ENCODE results near the gene RNF112.
A peak's percentile ranks its signal among the peaks of the same experiment; 100 is the strongest.
"Not testable (repeated sequence)": the region's sequence is repeated elsewhere in the genome, so short reads cannot be mapped to it uniquely, and the experiment has no call there.

RNF112 gene

DNA sequence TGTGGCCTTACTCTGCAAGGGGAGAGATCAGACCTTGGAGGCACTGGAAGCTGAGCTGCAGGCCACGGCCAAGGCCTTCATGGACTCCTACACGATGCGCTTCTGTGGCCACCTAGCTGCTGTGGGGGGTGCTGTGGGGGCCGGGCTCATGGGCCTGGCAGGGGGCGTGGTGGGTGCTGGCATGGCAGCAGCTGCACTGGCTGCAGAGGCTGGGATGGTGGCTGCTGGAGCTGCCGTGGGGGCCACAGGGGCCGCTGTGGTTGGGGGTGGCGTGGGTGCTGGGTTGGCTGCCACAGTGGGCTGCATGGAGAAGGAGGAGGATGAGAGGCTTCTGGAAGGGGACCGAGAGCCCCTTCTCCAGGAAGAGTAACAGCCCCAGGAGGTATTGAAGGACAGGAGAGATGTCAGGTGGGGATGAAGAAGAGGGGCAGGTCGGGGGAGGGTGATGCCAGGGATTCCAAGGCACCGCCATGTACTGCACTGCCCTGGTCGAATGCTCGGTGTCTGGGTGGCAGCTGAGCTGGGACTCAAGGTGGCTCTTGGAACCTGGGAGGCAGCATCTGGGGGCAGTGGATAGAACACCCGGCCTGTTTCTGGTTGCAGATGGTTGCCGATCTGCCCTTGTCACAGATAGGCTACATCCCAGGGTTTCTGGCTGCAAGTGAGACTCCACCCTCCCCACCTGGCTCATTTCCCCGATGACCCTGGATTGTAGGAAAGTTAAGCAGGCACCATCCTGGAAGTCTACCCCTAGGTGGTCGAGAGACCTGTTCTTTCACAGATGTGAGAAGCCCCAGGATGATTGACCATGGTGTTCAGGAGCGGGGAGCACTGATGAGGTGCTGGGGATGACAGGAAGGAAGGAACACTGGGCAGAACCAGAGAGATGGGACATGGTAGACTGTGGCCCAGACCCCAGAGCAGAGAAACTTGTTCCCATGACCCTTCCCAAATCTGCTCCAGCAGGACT is 5.1 kb downstream of the RNF112 start:
- DNase-seq = no peak

DNA sequence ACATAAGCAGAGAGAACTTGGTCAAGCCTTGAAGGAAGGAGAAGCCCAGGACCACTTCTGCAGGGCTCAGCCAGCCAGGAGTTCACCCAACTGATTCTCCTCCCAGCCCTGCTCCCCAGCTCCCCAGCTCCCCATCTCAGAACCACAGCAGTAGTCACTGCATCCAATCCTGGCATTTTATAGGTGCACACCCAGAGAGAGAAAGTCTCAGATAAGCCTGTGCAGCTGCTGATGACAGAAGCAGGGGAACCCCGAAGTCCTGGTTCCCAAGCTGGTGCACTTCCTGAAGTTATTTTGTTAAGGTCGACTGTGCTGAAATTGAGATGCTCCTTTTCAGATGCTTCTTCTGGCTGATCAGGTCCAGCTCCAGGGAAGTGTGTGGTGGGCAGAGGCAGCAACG is 6.6 kb downstream of the RNF112 start:
- DNase-seq = no peak

DNA sequence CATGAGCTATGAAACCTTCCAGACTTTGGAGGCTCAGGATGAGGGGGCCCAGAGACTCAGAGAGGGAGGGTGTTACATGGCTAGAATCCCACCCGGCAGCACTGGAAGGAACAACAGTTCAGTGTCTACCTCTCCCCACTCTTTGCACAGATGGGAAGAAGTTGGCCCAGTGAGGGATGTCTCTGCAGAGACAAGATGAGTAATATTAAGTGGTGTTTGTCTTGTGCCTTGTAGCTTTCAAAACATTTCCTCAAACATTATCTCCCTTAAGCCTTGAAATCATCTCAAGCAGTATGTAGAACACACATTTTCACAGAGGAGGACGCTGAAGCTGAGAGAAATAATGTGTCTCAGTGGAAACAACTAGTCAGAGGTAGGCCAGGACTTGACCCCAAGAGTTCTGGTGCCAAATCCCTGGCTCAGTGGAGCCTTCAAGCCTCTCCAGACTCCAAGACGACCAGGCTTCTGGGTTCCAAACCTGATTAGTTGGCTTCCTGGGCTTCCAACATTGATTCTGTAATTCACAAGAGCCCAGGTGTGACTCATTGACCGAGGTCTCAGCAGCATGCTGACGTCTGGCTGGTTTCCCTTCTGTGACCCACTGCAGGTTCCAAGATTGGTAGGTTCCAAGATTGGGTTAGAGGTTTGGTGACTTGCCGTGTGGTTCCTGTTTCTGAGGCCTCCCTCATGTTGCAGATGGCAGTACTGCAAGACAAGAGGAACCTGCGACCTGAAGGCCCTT is 7.4 kb downstream of the RNF112 start:
- DNase-seq = no peak

DNA sequence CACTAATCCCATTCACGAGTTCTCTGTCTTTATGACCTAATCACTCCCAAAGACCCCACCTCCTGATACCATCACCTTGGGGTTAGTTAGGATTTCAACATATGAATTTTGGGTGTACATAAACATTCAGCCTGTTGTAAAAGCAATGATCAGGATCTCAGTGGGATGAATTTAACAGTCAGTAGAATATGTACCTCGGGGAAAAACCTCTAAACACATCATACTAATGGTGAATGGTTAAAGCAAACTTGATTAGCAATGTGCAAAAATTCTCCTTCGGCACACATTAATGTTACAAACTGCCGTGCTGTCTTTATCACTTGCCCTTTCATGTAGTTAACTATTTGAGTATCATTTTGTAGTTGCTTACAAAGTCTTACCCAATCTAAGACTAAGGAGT is 10.2 kb downstream of the RNF112 start:
- no peak for DNase-seq

DNA sequence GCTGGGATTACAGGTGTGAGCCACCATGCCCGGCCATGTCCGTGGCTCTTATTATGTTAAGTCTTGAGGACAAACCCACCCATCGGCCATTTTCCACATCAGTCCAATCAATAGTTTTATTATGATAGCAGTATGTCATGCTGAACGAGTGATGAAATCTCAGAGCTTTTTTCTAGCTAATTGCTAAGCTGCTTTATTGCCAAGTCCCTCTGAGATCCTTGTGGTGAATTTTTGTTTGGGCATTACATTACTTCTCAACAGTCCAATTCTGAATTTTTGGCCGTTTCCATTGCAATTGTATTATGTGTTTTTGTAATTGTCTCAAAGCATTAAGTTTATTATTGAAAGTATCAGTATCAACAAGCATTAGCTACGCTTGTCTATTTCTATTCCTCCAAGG is 10.9 kb downstream of the RNF112 start:
- DNase-seq = no peak

DNA sequence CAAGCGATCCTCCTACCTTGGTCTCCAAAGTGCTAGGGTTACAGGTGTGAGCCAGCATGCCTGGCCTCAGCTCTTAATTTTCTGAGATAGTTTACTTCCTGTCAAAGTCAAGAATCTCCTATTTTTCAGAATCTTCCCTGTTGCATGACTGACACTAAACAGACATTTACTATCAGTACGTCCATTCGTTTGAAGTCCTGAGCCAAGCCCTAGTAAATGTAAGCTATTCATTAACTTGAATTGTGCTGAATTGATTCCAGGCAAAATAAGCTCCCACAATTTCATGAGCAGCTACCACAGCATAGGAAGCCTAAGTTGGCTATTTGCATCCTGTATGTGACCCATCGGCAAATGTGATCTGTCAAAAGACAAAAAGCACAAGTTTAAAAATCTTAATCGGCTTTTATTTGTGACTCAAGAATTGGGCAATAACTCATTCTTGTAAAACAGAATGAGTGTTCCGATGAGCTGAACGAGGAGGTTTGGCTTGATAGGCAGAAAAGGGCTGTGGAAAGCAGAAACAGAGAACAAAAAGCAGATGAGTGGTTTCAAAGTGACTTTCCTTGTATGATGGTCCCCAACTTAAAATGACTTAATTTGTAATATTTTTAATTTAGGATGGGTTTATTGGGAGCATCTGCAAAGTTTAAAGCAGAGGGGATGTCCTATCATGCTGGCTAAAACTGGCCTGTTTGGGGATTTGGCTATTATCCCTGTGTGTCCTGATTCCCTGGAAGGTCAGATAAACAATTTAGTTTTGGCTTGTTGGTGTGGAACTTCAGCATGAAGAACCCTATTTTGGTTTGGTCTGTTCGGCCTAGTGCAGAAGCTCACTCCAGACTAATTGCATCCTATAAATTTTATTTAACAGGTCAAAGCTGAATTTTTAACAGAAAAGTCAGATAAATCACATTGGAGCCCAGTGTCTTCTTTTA is 14.2 kb downstream of the RNF112 start:
- DNase-seq = no peak

DNA sequence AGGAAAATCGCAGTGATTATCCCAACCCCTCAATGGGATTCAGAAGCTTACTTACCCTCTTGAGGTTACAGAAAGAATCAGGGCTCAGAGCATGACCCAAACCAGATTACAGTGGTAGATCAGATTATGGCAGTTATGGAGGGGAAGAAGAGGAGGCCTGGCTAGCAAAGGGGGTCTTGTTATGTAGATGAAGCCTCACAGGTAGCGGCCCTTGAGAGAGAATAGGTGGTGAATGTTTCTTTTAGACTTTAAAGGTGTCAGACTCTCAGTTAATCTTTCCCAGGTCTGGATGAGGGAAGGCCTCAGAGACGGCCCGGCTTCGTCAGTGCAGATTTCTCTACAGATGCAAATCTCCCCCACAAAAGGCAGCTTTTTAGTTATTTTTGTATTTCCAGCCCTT is 15.6 kb downstream of the RNF112 start:
- no peak for DNase-seq

DNA sequence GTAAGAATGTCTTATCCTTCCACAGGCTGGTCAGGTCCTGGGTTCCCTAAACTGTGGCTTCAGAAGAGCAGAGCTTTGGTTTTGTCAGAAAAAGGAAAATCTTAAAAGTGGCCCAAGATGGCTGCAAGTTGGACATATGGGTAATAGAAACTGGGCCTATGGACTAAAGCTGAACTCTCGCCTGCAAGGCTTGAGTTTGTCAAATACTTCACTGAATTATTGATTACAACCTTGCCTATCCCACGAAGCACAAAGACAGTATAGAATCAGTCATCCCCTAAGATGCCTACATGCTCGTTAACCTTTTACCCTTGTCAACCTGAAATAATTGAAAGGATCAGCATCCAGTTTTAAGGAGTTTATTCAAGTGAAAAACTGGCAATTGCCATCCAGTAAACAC is 20.7 kb downstream of the RNF112 start:
- no peak for DNase-seq

DNA sequence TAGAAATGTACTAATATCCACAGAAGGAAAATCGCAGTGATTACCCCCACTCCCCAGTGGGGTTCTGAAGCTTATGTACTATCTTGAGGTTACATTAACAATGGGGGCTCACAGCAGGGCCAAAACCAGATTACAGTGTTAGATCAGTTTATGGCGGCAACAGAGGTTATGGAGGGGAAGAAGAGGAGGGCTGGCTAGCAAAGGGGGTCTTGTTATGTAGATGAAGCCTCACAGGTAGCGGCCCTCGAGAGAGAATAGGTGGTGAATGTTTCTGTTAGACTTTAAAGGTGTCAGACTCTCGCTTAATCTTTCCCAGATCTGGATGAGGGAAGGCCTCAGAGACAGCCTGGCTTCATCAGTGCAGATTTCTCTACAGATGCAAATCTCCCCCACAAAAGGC is 22.2 kb downstream of the RNF112 start:
- no peak for DNase-seq

DNA sequence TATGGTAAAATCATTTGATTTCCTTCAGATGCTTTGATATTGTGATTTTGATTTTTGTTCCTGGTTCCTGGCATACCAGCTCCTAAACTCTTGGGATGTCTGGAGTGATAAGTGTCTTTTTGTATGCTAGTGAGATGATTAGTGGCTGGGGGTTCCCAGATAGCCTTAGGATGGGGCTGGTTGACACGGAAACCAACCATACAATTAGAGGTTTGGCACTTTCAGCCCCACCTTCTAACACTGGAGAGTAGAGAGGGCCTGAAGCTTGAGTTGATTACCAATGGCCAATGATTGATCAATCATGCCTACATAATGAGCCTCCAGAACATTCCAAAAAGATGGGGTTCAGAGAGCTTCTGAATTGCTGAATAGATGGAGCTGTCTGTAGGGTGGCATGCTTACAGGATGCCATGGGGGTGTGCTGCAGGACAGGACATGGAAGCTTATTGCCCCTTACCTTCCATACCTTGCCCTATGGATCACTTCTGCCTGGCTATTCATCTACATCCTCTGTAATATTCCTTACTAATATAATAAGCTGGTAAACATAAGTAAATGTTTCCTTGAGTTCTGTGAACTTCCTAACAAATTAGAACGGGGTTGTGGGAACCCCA is 22.8 kb downstream of the RNF112 start:
- DNase-seq = no peak

DNA sequence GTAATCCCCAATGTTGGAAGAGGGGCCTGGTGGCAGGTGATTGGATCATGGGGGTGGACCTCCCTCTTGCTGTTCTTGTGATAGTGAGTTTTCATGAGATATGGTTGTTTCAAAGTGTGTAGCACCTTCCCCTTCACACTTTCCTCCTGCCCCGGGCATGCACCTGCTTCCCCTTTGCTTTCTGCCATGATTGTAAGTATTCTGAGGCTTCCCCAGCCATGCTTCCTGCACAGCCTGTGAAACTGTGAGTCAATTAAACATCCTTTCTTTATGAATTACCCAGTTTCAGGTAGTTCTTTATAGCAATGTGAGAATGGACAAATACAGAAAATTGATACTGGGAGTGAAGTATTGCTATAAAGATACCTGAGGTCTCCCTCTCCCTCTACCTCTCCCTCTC is 29.4 kb downstream of the RNF112 start:
- no peak for DNase-seq

DNA sequence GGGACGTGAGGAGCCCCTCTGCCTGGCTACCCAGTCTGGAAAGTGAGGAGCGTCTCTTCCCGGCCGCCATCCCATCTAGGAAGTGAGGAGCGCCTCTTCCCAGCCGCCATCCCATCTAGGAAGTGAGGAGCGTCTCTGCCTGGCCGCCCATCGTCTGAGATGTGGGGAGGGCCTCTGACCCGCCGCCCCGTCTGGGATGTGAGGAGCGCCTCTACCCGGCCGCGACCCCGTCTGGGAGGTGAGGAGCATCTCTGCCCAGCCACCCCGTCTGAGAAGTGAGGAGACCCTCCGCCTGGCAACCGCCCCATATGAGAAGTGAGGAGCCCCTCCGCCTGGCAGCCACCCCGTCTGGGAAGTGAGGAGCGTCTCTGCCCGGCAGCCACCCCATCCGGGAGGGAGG is 30.3 kb downstream of the RNF112 start:
- not testable (repeated sequence) for DNase-seq

DNA sequence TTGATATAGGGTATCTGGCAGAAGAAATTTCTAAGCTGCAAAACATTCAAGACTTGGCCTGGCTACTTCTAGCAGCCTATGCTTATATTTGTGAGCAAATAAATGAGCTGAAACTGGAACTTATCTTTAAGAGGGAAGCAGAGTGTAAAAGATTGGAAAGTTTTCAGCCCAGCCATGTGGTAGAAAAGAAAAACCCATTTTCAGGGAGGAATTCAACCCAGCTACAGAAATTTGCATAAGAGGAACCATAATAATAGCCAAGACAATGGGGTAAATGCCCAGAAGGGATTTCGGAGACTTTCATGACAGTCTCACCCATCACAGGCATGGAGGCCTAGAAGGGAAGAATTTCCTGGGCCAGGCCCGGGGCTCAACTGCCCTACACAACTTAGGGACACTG is 31.7 kb downstream of the RNF112 start:
- DNase-seq = no peak

DNA sequence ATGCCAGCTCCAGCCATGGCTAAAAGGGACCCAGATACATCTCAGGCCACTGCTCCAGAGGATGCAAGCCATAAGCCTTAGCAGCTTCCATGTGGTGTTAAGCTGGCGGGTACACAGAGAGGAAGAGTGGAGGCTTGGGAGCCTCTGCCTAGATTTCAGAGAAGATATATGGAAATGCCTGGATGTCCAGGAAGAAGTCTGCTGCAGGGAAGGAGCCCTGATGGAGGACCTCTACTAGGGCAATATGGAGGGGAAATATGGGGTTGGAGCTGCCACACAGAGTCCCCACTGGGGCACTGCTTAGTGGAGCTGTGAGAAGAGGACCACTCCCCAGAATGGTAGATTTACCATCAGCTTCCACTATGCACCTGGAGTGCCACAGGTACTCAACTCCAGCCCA is 32.1 kb downstream of the RNF112 start:
- no peak for DNase-seq

DNA sequence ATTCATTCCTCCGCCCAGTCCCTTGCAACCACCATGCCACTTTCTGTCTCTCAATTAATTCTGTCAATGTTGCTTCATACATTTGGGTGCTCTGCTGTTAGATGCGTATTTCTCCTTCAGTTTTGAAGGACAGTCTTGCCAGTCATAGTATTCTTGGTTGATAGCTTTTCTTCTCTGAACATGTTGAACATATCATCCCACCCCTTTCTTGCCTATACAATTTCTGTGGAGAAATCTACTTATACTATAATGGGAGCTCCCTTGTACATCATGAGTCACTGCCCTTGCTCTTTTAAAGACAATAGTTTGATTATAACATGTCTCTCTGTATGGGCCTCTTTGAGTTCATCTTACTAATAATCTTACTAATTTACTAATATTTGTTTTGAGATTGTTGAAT is 34.1 kb downstream of the RNF112 start:
- DNase-seq = no peak

DNA sequence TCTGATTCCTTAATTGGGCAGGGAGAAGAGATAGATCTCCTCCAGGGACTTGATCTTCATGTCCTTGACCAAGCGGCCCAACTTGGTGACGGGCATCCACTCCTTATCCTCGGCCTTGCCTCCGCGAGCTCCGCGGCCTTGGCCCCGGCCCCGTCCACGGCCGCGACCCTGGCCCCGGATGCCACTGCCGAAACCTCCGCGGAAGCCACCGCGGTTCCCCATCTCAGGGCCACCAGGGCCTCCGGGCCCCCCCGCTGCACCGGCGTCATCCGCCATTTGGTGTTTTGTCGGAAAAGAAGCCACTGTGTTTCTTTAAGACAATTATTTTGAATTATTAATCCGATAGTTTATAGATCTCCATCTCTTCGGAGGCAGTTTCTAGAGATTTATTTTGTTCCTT is 35.5 kb downstream of the RNF112 start:
- not testable (repeated sequence) for DNase-seq

DNA sequence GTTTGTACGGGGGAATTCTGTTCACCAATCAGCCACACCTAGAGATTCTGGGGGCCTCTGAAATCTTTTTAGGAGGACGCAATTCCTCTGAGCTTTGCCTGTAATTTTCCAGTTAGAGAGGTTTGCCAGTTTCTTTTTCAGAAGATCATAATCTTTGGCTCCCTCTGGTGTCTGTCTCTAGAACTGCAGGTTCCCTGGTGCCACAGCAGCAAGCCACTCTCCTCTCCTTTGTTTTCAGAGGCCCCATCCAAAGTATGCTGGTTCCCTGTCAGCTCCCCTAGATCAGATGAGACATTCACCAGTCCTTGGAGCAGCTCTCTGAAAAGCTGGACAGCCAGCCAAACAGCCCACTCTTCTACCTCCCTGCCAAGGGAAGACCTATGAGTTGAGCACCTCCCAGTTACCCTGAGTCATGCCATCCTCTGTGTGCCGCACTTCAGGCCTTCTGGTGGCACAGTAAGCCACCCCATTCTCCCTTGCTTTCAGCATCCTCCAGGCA is 36.1 kb downstream of the RNF112 start:
- DNase-seq = peak; percentile 48

DNA sequence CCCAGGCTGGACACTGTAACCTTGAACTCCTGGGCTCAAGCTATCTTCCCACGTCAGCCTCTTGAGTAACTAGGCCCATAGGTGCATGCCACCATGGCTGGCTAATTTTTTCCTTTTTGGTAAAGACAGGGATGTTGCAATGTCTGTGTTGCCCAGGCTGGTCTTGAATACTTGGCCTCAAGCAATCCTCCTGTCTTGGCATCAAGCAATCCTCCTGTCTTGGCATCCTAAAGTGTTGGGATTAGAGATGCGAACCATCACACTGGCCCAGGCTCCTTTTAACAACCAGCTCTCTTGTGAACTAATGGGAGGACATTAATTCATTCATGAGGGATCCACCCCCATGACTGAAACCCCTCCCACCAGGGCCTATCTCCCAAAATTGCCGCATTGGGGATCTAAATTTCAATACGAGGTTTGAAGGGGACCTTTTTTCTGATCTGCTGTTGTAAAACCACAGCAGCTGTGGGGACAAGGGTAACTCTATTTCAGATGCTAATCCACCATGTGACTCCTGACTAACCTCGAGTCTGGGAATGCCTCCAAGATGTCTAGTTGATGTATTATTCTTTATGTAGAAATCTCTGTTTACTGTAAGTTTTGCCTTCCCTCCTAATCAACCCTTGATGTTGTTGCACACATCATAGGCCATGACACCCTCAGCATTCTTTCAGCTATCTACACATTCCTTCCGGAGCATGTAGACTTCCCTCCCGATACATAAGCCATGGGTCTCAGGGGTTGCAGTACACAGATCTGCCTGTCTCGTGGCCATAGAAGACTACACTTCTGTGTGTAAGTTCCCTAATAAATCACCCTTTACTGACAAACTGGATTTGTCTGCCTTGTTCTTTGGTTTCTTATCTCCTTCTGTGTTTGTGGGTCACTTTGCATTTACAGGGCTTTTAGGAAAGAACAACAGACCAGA is 37.6 kb downstream of the RNF112 start:
- no peak for DNase-seq

DNA sequence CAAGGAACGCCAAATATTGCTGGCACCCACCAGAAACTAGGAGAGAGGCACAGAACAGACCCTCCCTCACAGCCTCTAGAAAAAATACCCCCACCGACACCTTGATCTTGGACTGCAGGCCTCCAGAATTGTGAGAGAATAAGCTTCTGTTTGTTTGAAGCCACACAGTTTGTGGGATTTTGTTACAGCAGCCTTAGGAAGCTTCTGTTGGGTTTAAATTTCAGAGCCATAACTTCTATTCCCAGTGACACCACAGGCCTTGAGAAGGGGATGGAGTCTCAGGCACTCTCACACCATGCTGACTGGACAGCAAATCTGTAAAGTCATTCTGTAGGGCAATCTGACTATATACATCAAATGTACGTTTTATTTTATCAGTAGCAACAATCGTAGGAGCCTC is 38.6 kb downstream of the RNF112 start:
- DNase-seq = no peak

DNA sequence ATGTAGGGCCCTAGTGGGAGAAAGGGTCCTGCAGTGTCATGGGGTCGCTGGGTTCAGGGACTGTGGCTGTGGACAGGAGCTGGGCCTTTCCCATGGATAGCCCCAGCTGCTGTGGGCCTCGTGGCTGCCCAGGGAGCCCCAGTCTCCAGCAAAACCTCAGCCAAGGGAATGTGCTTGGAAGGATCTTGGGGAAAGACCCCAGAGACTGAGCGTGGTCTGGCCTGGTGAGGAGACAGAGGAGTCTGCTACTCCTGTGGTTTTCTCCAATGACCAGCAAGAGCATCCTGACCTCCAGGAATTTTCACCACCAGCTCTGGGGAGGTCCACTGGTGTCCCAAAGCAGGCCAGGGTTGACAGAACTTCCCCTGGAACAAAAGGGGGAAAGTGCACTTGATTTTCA is 42.3 kb downstream of the RNF112 start:
- no peak for DNase-seq

DNA sequence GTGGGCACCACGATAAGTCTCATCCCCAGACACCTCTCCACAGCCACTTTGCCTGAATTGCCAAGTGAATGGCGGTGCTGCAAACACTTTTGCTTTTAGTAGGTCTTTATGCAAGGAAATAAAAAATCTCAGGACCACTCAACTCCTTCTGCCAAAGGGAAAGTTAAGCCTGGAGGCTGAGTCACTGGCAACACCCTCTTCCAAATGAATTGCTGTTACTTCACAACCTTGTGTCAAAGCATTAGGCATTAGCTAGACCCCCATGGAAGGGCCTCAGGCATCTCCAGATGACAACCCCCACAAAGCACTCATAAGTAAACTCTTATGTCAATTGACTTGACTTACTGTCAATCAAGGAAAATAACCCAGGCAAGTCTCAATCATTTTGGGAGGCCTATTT is 43.0 kb downstream of the RNF112 start:
- DNase-seq = no peak

Measured in NCI-H526 treated with DMSO at 0.1 percent for 48 hours (cell line).